PC-3 (cell line): Measurements from ENCODE around the gene YIPF6. TPM values are rescaled to one million over a fixed set of nuclear protein-coding genes. Genes with fewer than 3 reads are reported as not detected.

Experiments used
- ATAC-seq: fragments of 200-7000 bp; cut with Tn5 transposase; 2 replicates; pipeline ENCODE4 v1.9.1; 2020; ENCODE audit warnings: mild to moderate bottlenecking, moderate library complexity
- BruUV-seq: library from RNA; stranded (reverse); fragments of 400-500 nt; replicated peaks from 2 replicates; lab custom pipeline; 2021; lab: Mats Ljungman, UMichigan
- CTCF ChIA-PET: fragments of 300-600 bp; sonication (Branson Sonifier 250); formaldehyde crosslinking; loops from one replicate; lab custom pipeline; 2022; ENCODE audit warnings: antibody characterized with exemption; lab: Charles Lee
- POLR2A ChIA-PET: fragments of 300-600 bp; sonication (Branson Sonifier 250); formaldehyde crosslinking; loops from one replicate; lab custom pipeline; 2022; ENCODE audit warnings: antibody characterized with exemption; ENCODE audit not compliant: unreplicated experiment; lab: Charles Lee
- DNase-seq: peaks from one replicate; pipeline ENCODE4 v3.0.0-alpha.2; 2015
- H2AFZ ChIP-seq: fragments of 300-600 bp; sonication (generic); 2 replicates; pipeline ENCODE4 v1.6.0; 2016; ENCODE audit warnings: antibody characterized with exemption, low read length
- H3F3A ChIP-seq: fragments of 300-600 bp; sonication (generic); one replicate; pipeline ENCODE4 v1.6.0; 2017; ENCODE audit warnings: antibody characterized with exemption, low read length, control low read depth, mild to moderate bottlenecking; ENCODE audit not compliant: unreplicated experiment
- H3K27ac ChIP-seq: fragments of 300-600 bp; sonication (generic); 2 replicates; pipeline ENCODE4 v1.5.1; 2016; ENCODE audit warnings: mild to moderate bottlenecking, low read length
- H3K27me3 ChIP-seq: fragments of 300-600 bp; sonication (generic); 2 replicates; pipeline ENCODE4 v1.6.1; 2016; ENCODE audit warnings: low read length, mixed read lengths
- H3K36me3 ChIP-seq: fragments of 300-600 bp; sonication (generic); 2 replicates; pipeline ENCODE4 v1.6.1; 2016; ENCODE audit warnings: low read depth, mixed run types, low read length, mixed read lengths
- H3K4me1 ChIP-seq: fragments of 300-600 bp; sonication (generic); 2 replicates; pipeline ENCODE4 v1.5.1; 2016; ENCODE audit warnings: low read length; ENCODE audit not compliant: insufficient read depth
- H3K4me2 ChIP-seq: fragments of 300-600 bp; sonication (generic); 2 replicates; pipeline ENCODE4 v1.6.0; 2016; ENCODE audit warnings: low read length
- H3K4me3 ChIP-seq: fragments of 300-600 bp; sonication (generic); 2 replicates; pipeline ENCODE4 v1.5.1; 2016; ENCODE audit warnings: mild to moderate bottlenecking, low read length, mixed read lengths
- H3K79me2 ChIP-seq: fragments of 300-600 bp; sonication (generic); 2 replicates; pipeline ENCODE4 v1.6.1; 2017; ENCODE audit warnings: low read length, mixed read lengths
- H3K9ac ChIP-seq: fragments of 300-600 bp; sonication (generic); 2 replicates; pipeline ENCODE4 v1.6.0; 2016; ENCODE audit warnings: mild to moderate bottlenecking, low read length
- H3K9me2 ChIP-seq: fragments of 300-600 bp; sonication (generic); replicated peaks from 2 replicates; pipeline ENCODE4 v1.6.1; 2016; ENCODE audit warnings: mixed run types, low read length, mixed read lengths
- H3K9me3 ChIP-seq: fragments of 300-600 bp; sonication (generic); 2 replicates; pipeline ENCODE4 v1.6.1; 2016; ENCODE audit warnings: low read length, mixed read lengths
- H4K20me1 ChIP-seq: fragments of 300-600 bp; sonication (generic); 2 replicates; pipeline ENCODE4 v1.6.1; 2016; ENCODE audit warnings: low read length, mixed read lengths
- EZH2 ChIP-seq: fragments of 300-600 bp; sonication (generic); IDR thresholded peaks from one replicate; pipeline ENCODE4 v1.6.1; 2017; ENCODE audit warnings: antibody characterized with exemption, mild to moderate bottlenecking, low read length; ENCODE audit not compliant: unreplicated experiment
- EZH2phosphoT487 ChIP-seq: fragments of 300-600 bp; sonication (generic); IDR thresholded peaks from 2 replicates; pipeline ENCODE4 v1.6.1; 2018; ENCODE audit warnings: mild to moderate bottlenecking, antibody characterized with exemption, low read length, borderline replicate concordance
- intact Hi-C: fragments of 100-400 bp; cut with micrococcal nuclease; formaldehyde crosslinking; loops from 2 replicates; pipeline ENCODE4 v1.9.0; 2023
- total RNA-seq: library from RNA; depleted of rRNA; stranded (reverse); fragments of >200 nt; gene quantifications from 2 replicates; pipeline ENCODE4 v1.2.3, GENCODE V29; 2014
- TF ChIP-seq, protein P1 (sequence below): fragments of 300-600 bp; sonication (generic); conservative IDR thresholded peaks from 2 replicates; pipeline ENCODE4 v1.5.1; 2017; ENCODE audit warnings: antibody characterized with exemption, low read depth, mild to moderate bottlenecking, low read length

Gene YIPF6
- total RNA-seq, 1 experiment from 2014 or later = 37.0 TPM

- Histone ChIP-seq H3K4me3 (no peak overlapping the region), H3K4me1 (no peaks in the 10 kb centered on the region), H3K9ac (no peak overlapping the region), H3K79me2 (no peaks in the 10 kb centered on the region), H4K20me1 (no peaks in the 10 kb centered on the region), H2AFZ (no peak overlapping the region), H3K27ac (no peak overlapping the region), H3K9me2 (no peaks in the 10 kb centered on the region), H3K9me3 (no peaks in the 10 kb centered on the region), H3K4me2 (no peak overlapping the region), H3K27me3 (no peaks in the 10 kb centered on the region), H3K36me3 (peaks cover 22% of the 10 kb centered on the region; the same call in 1 of the 2 replicates), H3F3A (no peaks in the 10 kb centered on the region)
- CTCF ChIA-PET = no interaction called here
- TF ChIP-seq, protein P1, sequence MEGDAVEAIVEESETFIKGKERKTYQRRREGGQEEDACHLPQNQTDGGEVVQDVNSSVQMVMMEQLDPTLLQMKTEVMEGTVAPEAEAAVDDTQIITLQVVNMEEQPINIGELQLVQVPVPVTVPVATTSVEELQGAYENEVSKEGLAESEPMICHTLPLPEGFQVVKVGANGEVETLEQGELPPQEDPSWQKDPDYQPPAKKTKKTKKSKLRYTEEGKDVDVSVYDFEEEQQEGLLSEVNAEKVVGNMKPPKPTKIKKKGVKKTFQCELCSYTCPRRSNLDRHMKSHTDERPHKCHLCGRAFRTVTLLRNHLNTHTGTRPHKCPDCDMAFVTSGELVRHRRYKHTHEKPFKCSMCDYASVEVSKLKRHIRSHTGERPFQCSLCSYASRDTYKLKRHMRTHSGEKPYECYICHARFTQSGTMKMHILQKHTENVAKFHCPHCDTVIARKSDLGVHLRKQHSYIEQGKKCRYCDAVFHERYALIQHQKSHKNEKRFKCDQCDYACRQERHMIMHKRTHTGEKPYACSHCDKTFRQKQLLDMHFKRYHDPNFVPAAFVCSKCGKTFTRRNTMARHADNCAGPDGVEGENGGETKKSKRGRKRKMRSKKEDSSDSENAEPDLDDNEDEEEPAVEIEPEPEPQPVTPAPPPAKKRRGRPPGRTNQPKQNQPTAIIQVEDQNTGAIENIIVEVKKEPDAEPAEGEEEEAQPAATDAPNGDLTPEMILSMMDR = no peak
- TF ChIP-seq EZH2 (no peak), EZH2phosphoT487 (no peak)
- no peak for DNase-seq
- POLR2A ChIA-PET = no interaction called here
- intact Hi-C loops = no loop called here
- ATAC-seq = no peak
- BruUV-seq = no TSS peak
These were observed 34.8 kb downstream of the YIPF6 start for GRCh38 chrX:68533656-68534055.

DNA sequence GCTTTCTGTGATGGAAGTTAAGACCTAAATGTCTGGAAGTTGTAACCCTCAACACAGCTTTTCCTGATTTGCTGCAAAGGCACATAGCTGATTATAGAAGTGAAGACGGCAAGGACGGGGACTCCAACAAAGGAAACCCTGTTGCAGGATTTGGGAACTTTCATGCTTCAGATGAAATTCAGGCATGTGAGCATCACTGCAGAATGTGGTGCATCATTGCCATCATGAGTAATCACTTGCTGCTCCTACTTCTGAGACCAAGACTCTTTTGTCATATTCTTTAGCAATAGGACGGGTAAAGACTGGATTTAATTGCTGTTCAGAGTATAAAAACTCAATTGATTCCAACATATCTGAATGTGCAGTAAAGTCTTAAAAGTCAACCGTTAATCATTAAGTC is 35.8 kb downstream of the YIPF6 start:
- no peaks in the 10 kb centered on the region for H3K79me2 ChIP-seq
- DNase-seq (no peak), ATAC-seq (no peak)
- POLR2A ChIA-PET = no interaction called here
- no peaks in the 10 kb centered on the region for H3K27me3 ChIP-seq
- BruUV-seq = no TSS peak
- H3K9me2 ChIP-seq = no peaks in the 10 kb centered on the region
- H3K4me2 ChIP-seq = no peak overlapping the region
- H3F3A ChIP-seq = no peaks in the 10 kb centered on the region
- H3K9me3 ChIP-seq = no peaks in the 10 kb centered on the region
- no peaks in the 10 kb centered on the region for H4K20me1 ChIP-seq
- no peak overlapping the region for H3K4me3 ChIP-seq
- TF ChIP-seq EZH2 = no peak
- TF ChIP-seq, protein P1 = no peak
- no peak for TF ChIP-seq EZH2phosphoT487
- peaks cover 22% of the 10 kb centered on the region; the same call in 1 of the 2 replicates for H3K36me3 ChIP-seq
- no peaks in the 10 kb centered on the region for H3K4me1 ChIP-seq
- no peak overlapping the region for H3K9ac ChIP-seq
- intact Hi-C loops = no loop called here
- no peak overlapping the region for H2AFZ ChIP-seq
- H3K27ac ChIP-seq = no peak overlapping the region
- CTCF ChIA-PET = no interaction called here

DNA sequence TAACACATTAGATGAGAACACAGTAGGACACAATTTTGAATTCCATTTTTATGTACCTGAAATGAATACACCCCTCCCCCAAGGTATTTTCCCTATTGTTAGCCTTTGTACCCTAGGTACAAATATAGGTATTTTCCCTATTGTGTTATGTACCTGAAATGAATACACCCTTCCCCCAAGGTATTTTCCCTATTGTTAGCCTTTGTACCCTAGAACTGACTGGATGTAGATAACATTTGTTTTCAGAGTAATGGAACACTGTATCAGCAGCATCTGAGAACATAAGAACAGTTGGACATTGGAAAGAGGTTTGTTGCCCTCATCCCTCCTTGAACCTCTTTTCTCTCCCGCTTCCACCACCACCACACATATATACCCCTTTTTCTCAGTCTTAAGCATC is 37.6 kb downstream of the YIPF6 start:
- Histone ChIP-seq H3K27me3 (no peaks in the 10 kb centered on the region), H3K79me2 (no peaks in the 10 kb centered on the region), H3K36me3 (peaks cover 20% of the 10 kb centered on the region; the same call in 1 of the 2 replicates), H3K4me2 (no peak overlapping the region), H3K9ac (no peak overlapping the region), H4K20me1 (no peaks in the 10 kb centered on the region), H3K27ac (no peak overlapping the region), H3K9me3 (no peaks in the 10 kb centered on the region), H2AFZ (no peak overlapping the region), H3K4me3 (no peak overlapping the region), H3K9me2 (no peaks in the 10 kb centered on the region), H3K4me1 (no peaks in the 10 kb centered on the region), H3F3A (no peaks in the 10 kb centered on the region)
- DNase-seq (no peak), ATAC-seq (no peak)
- BruUV-seq = no TSS peak
- ChIA-PET POLR2A (no interaction called here), CTCF (no interaction called here)
- intact Hi-C loops = no loop called here
- TF ChIP-seq EZH2 = no peak
- TF ChIP-seq, protein P1 = no peak
- no peak for TF ChIP-seq EZH2phosphoT487
